CD4-positive, alpha-beta T cell (primary cell): ENCODE results near the gene KCND3. TPM values are rescaled to one million over a fixed set of nuclear protein-coding genes. Genes with fewer than 3 reads are reported as not detected.
"Not testable (repeated sequence)": the region's sequence is repeated elsewhere in the genome, so short reads cannot be mapped to it uniquely, and the experiment has no call there.

ENCODE experiments used
- ATAC-seq: fragments of 200-7000 bp; cut with Tn5 transposase; one replicate; pipeline ENCODE4 v1.10.0; 2022; ENCODE audit warnings: mild to moderate bottlenecking; ENCODE audit not compliant: poor library complexity
- CTCF ChIA-PET: fragments of 350-600 bp; sonication (Branson Sonifier 250); formaldehyde crosslinking; loops from one replicate; lab custom pipeline; 2021; ENCODE audit warnings: antibody characterized with exemption, inconsistent platforms; lab: Charles Lee
- POLR2A ChIA-PET: fragments of 350-600 bp; sonication (Branson Sonifier 250); formaldehyde crosslinking; loops from one replicate; lab custom pipeline; 2021; ENCODE audit warnings: antibody characterized with exemption, inconsistent platforms; lab: Charles Lee
- DNase-seq, 14 experiments: peaks; one replicate each; pipeline ENCODE4 v3.0.0-alpha.2; 2013 to 2020; ENCODE audit warnings: mixed read lengths in 2 of 14
- H3K27ac ChIP-seq, 2 donors: one replicate each; pipeline versions ENCODE4 v1.5.1 to v1.7.0; 2013; ENCODE audit warnings: low read length in 2 of 2, low read depth in 1 of 2, mild to moderate bottlenecking in 1 of 2
- H3K27me3 ChIP-seq, 2 experiments: 1 replicate in 1 of 2; 2 replicates in 1 of 2; pipeline versions ENCODE4 v1.6.1 to v1.7.0; 2013; ENCODE audit warnings: low read length in 2 of 2, control low read depth in 1 of 2, mild to moderate bottlenecking in 1 of 2, moderate library complexity in 1 of 2; ENCODE audit not compliant: insufficient read depth in 2 of 2, control insufficient read depth in 1 of 2
- H3K36me3 ChIP-seq: one replicate; pipeline ENCODE4 v1.6.1; 2013; ENCODE audit warnings: low read length, control low read depth; ENCODE audit not compliant: insufficient read depth
- H3K4me1 ChIP-seq: one replicate; pipeline ENCODE4 v1.6.1; 2013; ENCODE audit warnings: low read length, control low read depth; ENCODE audit not compliant: insufficient read depth
- H3K4me3 ChIP-seq: one replicate; pipeline ENCODE4 v1.5.1; 2013; ENCODE audit warnings: mild to moderate bottlenecking, low read length, moderate library complexity
- H3K9me3 ChIP-seq, 2 experiments: 1 replicate in 1 of 2; 2 replicates in 1 of 2; pipeline versions ENCODE4 v1.6.1 to v1.7.0; 2013; ENCODE audit warnings: low read length in 2 of 2, mild to moderate bottlenecking in 2 of 2, control low read depth in 1 of 2, moderate library complexity in 1 of 2; ENCODE audit not compliant: control insufficient read depth in 1 of 2, insufficient read depth in 1 of 2
- H3K27ac Mint-ChIP-seq: one replicate; pipeline ENCODE4 v1.8.0; 2020; ENCODE audit warnings: mixed read lengths
- H3K27me3 Mint-ChIP-seq: one replicate; pipeline ENCODE4 v1.8.0; 2021; ENCODE audit warnings: mixed read lengths
- H3K36me3 Mint-ChIP-seq: one replicate; pipeline ENCODE4 v1.8.0; 2021; ENCODE audit warnings: low read depth, mixed read lengths
- H3K4me1 Mint-ChIP-seq: one replicate; pipeline ENCODE4 v1.8.0; 2021; ENCODE audit warnings: low read depth, mixed read lengths
- H3K4me3 Mint-ChIP-seq: one replicate; pipeline ENCODE4 v1.8.0; 2020; ENCODE audit warnings: mild to moderate bottlenecking, mixed read lengths
- H3K9me3 Mint-ChIP-seq: one replicate; pipeline ENCODE4 v1.8.0; 2020; ENCODE audit warnings: mixed read lengths
- CTCF ChIP-seq: fragments of 200-600 bp; IDR thresholded peaks from one replicate; pipeline ENCODE4 v1.8.0; 2022; ENCODE audit warnings: antibody characterized with exemption, mild to moderate bottlenecking
- intact Hi-C, 2 experiments: fragments of 100-400 bp; cut with DNase I in 1 of 2; cut with micrococcal nuclease in 1 of 2; formaldehyde crosslinking; loops; one replicate each; pipeline versions ENCODE4 v1.15.1 to v1.9.0; 2023 to 2025; cut with DNase I, micrococcal nuclease
- total RNA-seq, 174 experiments: library from RNA in 2 of 174; stranded (reverse) in 2 of 174; gene quantifications; one replicate each; pipeline ENCODE4 v1.2.3 and lab custom pipeline; 2021 to 2026

Gene KCND3
- total RNA-seq, 2 experiments from 2014 or later: 0.05 TPM; not detected in 1

- Histone ChIP-seq H3K36me3 (no peaks in the 10 kb centered on the region), H3K4me3 (no peak overlapping the region), H3K27me3 (no peaks in the 10 kb centered on the region), H3K27ac (no peak overlapping the region), H3K9me3 (no peaks in the 10 kb centered on the region), H3K4me1 (no peaks in the 10 kb centered on the region)
- Mint-ChIP-seq H3K27me3 (peaks cover 4% of the 10 kb centered on the region), H3K36me3 (no peaks in the 10 kb centered on the region), H3K9me3 (no peaks in the 10 kb centered on the region), H3K4me3 (no peak overlapping the region), H3K27ac (no peak overlapping the region), H3K4me1 (no peaks in the 10 kb centered on the region)
- POLR2A ChIA-PET: no interaction called here
- no peak for TF ChIP-seq CTCF
- intact Hi-C loops: no loop called here
- no peak for ATAC-seq
- CTCF ChIA-PET: no interaction called here
- DNase-seq: no peak
These were observed 188.2 kb downstream of the KCND3 start for GRCh38 chr1:111801071-111801850.

GRCh38 chr1:111799722-111800121 is 189.7 kb downstream of the KCND3 start:
- ATAC-seq, H3K4me3 Mint-ChIP-seq, CTCF ChIA-PET, H3K4me3 ChIP-seq, H3K27ac ChIP-seq, H3K9me3 Mint-ChIP-seq, intact Hi-C loops, H3K27me3 ChIP-seq, H3K4me1 ChIP-seq, H3K36me3 Mint-ChIP-seq, H3K27me3 Mint-ChIP-seq, DNase-seq, H3K27ac Mint-ChIP-seq, H3K4me1 Mint-ChIP-seq, H3K36me3 ChIP-seq, POLR2A ChIA-PET, H3K9me3 ChIP-seq: not testable (repeated sequence)

GRCh38 chr1:111798580-111798979 is 190.9 kb downstream of the KCND3 start:
- no peak for TF ChIP-seq CTCF
- ChIA-PET CTCF (no interaction called here), POLR2A (no interaction called here)
- H3K4me3 ChIP-seq: no peak overlapping the region
- no peaks in the 10 kb centered on the region for H3K9me3 ChIP-seq
- no peaks in the 10 kb centered on the region for H3K36me3 ChIP-seq
- ATAC-seq: no peak
- Mint-ChIP-seq H3K9me3 (no peaks in the 10 kb centered on the region), H3K4me1 (no peaks in the 10 kb centered on the region), H3K27ac (no peak overlapping the region), H3K36me3 (no peaks in the 10 kb centered on the region), H3K4me3 (no peak overlapping the region), H3K27me3 (peaks cover 4% of the 10 kb centered on the region)
- H3K27me3 ChIP-seq: no peaks in the 10 kb centered on the region
- intact Hi-C loops: no loop called here
- H3K27ac ChIP-seq: no peak overlapping the region
- no peaks in the 10 kb centered on the region for H3K4me1 ChIP-seq
- no peak for DNase-seq

GRCh38 chr1:111795401-111795800 is 194.1 kb downstream of the KCND3 start:
- H3K27me3 Mint-ChIP-seq: peaks cover 17% of the 10 kb centered on the region
- intact Hi-C loops: no loop called here
- no peaks in the 10 kb centered on the region for H3K9me3 Mint-ChIP-seq
- no peaks in the 10 kb centered on the region for H3K27me3 ChIP-seq
- H3K36me3 Mint-ChIP-seq: no peaks in the 10 kb centered on the region
- H3K4me3 Mint-ChIP-seq: no peak overlapping the region
- no peak overlapping the region for H3K4me3 ChIP-seq
- no peaks in the 10 kb centered on the region for H3K4me1 Mint-ChIP-seq
- H3K27ac Mint-ChIP-seq: no peak overlapping the region
- no peaks in the 10 kb centered on the region for H3K9me3 ChIP-seq
- H3K27ac ChIP-seq: no peak overlapping the region
- H3K36me3 ChIP-seq: no peaks in the 10 kb centered on the region
- ATAC-seq (no peak), DNase-seq (no peak)
- no peaks in the 10 kb centered on the region for H3K4me1 ChIP-seq
- no peak for TF ChIP-seq CTCF
- ChIA-PET POLR2A (no interaction called here), CTCF (no interaction called here)
